Fibroblast of skin of left quadriceps (primary cell): ENCODE measurements around the gene USF2.

ENCODE experiments used
- DNase-seq, 2 experiments: peaks; one replicate each; pipeline ENCODE4 v3.0.0-alpha.2; 2013; ENCODE audit warnings: low read depth in 2 of 2

USF2 gene

DNA sequence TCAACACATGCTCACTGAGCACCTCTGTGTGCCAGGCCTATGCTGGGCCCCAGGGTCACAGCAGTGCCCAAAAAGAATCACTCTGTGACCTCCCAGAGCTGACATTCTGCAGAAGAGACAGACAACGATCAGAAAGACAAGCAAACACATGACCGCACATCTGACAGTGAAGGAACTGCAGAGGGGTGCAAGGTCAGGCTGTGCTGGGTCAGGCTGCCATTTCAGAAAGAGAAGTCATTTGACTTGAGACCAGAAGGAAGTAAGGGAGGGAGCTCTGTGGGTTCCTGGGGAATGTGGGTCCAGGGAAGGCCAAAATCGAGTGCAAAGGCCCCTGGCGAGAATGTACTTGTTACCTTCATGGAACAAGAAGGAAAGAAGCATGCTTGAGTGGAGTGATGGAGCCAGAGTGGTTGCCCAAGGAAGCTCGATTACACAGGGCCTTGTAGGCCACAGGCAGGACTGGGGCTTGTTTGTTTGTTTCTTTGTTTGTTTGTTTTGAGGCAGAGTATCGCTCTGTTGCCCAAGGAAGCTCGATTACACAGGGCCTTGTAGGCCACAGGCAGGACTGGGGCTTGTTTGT is 48.8 kb downstream of the USF2 start:
- DNase-seq: no peak

DNA sequence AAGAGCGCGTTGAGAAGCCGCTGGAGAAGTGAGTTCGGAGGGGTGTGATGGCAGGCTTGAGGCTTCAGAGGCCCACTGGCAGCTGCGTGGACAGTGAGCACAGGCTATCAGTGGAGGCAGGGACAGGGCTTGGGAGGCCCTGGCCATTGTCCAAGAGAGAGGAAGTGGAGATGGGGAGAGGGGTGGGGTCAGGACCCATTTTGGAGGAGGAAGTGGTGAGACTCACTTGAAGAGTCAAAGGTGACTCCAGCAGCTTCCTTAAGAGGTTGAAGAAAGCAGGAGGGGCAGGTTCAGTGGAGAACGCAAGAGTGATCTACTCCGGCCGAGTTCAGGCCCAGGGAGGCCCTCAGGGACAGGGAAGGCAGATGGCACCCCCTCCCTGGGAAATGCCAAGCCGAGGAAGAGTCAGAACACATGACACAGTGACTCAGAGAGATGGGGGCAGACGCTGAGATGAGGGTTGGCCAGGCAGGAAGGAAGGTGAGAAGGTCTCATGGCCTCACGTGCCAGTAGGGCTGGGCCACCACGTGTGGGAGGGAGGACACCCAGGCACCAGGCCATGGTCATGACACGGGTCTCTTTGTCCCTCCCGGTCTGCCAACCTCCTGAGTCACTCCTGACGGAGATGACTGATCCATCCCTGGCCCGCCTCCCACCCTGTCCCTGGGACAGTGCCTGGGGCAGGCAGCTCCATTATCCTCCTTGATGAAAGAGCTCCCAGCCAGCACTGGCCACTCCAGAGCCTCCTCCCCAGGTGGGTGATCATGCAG is 50.1 kb downstream of the USF2 start:
- no peak for DNase-seq

DNA sequence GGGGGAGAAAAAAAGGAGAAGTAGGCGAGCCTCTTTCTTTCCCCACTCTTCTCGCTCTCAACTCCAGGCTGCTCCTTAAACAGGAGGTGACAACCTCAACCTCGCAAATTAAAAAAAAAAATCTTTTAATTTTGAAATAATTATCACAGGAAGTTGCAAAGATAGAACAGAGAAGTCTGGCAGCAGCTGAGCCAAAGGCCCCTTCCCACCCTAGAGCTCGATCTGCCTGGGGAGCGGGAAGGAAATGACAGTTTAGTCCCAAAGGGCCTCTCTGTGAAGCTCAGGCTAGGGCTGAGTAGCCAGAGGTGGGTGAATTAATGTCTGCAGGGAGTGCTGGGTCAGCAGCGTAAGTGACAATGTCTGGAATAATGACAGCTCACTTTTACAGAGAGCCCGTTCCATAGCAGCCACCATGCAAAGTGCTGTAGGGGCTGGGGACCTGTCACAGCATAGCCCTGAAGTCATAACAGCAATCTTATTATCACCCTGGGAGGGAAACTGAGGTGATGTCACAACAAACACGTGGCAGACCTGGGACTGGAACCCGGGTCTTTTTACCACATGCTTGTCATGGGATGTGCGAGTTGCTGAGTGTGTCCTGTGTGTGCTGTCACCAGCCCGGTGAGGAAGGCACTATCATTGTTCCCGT is 51.4 kb downstream of the USF2 start:
- DNase-seq: no peak

DNA sequence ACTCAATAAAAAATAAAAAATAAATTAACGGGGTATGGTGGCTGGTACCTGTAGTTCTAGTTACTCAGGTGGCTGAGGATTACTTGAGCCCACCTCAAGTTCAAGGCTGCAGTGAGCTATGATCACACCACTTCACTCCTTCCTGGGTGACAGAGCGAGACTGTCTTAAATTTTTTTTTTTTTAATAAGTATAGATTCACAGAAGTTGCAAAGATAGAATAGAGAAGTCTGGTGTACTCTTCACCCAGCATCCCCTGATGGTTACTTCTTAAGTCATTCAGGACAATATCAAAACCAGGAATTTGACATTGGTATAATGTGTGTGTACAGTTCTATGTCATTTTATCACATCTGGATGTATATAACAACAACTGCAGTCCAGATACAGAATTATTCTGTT is 52.5 kb downstream of the USF2 start:
- no peak for DNase-seq

DNA sequence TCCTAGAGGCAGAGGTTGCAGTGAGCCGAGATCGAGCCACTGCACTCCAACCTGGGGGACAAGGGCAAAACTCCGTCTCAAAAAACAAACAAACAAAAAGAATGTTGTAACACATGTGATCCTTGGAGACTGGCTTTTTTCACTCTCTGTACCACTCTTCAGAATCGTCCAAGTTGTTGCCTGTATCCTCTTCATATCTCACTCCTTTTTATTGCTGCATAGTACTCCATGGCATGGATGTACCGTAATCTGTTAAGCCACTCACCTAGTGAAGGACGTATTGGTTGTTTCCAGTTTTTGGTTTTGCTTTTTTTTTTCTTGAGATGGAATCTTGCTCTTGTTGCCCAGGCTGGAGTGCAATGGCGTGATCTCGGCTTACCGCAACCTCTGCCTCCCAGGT is 53.3 kb downstream of the USF2 start:
- DNase-seq: no peak

DNA sequence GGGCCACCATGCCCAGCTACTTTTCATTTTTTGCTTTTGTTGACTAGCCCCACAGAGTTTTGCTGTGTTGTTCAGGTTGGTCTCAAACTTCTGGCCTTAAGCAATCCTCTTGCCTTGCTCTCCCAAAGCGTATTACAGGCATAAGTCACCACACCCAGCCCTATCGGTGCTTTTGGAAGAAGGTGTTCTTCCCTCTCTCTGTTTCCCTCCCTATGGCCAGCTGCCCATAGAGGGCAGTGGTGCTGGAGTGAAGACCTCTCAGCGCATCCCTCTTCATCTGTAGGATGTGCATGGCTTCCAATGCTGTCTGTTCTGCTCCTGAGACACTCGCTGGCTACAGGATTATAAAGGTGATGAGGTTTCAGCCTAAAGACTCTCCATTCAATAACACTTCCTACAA is 58.9 kb downstream of the USF2 start:
- no peak for DNase-seq

DNA sequence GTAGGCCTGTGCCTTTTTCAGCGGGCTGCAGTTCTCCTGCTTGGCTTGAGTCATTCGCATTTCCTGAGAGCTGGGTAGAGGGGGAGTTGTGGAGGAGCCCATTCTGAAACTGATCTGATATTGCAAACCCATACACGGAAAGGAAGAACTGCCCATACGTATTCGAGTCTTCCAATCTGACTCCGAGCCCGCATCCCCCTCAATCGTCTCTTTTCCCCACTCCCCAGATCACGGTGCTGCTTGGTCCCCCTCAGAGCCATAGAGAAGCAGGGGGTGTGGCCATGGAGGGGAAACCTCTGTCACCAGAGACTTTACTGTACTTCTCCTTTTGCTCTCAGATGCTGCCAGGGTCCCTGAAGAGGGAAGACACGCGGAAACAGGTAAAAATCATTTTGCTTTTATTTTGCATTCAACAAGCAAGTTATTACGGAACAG is 60.1 kb downstream of the USF2 start, which contains the start of gene CD22:
TSS of gene CD22 (plus strand) at position 337 of the 435 bp plus-strand sequence. CDS start 2,854 bp downstream, outside the sequence.
- no peak for DNase-seq

DNA sequence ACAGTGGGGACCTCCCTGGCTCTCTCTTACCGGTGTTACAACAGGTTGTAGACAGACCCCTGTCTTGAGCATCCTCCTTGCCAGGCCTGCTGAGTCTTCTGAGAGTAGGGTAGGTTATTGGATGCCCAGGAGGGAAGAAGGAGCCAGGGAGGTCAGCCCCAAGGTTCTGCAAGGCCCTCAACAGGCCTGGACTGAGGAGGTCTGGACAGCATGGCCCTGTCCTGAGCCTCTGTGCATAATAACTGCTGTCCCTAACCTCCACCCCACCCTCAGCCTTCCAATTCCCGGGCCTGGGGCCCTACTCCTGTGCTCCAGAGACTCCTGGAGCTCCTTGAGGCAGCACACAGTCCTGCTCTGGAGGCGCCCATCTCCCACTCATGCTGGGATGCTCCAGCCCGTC is 60.6 kb downstream of the USF2 start:
- DNase-seq: no peak
